Measurements from ENCODE around the gene IFT122.

DNA sequence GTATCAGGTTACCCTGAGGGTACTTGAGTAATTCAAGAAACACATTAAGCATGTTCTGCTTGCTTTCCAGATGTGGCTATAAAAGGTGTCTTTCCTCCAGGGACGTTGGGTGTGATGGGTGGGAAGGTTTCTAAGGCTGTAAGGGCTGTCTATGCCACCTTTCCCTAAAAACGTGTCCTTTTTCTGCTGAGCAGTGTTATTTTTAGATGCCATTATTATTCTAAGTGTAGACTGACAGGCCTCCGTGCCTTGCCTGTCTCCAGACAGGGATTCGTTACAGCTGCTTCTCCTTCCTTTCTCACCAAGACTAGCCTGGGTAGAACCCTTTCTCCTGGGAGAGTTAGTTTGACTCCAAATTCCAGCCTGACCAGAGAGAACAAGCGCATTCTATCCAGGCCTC is 61.6 kb downstream of the IFT122 start:
- TF ChIP-seq, protein P1, sequence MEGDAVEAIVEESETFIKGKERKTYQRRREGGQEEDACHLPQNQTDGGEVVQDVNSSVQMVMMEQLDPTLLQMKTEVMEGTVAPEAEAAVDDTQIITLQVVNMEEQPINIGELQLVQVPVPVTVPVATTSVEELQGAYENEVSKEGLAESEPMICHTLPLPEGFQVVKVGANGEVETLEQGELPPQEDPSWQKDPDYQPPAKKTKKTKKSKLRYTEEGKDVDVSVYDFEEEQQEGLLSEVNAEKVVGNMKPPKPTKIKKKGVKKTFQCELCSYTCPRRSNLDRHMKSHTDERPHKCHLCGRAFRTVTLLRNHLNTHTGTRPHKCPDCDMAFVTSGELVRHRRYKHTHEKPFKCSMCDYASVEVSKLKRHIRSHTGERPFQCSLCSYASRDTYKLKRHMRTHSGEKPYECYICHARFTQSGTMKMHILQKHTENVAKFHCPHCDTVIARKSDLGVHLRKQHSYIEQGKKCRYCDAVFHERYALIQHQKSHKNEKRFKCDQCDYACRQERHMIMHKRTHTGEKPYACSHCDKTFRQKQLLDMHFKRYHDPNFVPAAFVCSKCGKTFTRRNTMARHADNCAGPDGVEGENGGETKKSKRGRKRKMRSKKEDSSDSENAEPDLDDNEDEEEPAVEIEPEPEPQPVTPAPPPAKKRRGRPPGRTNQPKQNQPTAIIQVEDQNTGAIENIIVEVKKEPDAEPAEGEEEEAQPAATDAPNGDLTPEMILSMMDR (IDR thresholded peaks at IDR 0.05): no peak
- TF ChIP-seq EP300 (IDR thresholded peaks at IDR 0.05): no peak
